K562 (cell line): ENCODE measurements around the gene CENPQ. TPM values are rescaled to one million over a fixed set of nuclear protein-coding genes. Genes with fewer than 3 reads are reported as not detected.

Experiments used
- CEBPG ChIP-seq, 3 experiments: fragments of 200-800 bp in 1 of 3; sonication (Bioruptor generic) in 1 of 3; sonication (generic) in 1 of 3; formaldehyde crosslinking in 1 of 3; IDR thresholded peaks in 2 of 3; conservative IDR thresholded peaks in 1 of 3; 2 replicates each; pipeline versions ENCODE4 v1.6.1 to v1.8.0; 2016 to 2022; ENCODE audit warnings: missing compliant biosample characterization in 2 of 3, missing genetic modification characterization in 2 of 3, mild to moderate bottlenecking in 1 of 3, missing genetic modification reagents in 1 of 3
- FOSL1 ChIP-seq: fragments of 200-800 bp; sonication (Bioruptor generic); conservative IDR thresholded peaks from 2 replicates; pipeline ENCODE4 v1.6.1; 2016; ENCODE audit warnings: missing genetic modification characterization, missing compliant biosample characterization
- FOXK2 ChIP-seq, 2 experiments: fragments of 450-650 bp; IDR thresholded peaks in 1 of 2; conservative IDR thresholded peaks in 1 of 2; 2 replicates each; pipeline ENCODE4 v1.6.1; 2016; ENCODE audit warnings: low read depth in 2 of 2, mild to moderate bottlenecking in 1 of 2
- LARP7 ChIP-seq: fragments of 450-650 bp; IDR thresholded peaks from 2 replicates; pipeline ENCODE4 v1.6.1; 2016
- SMC3 ChIP-seq: conservative IDR thresholded peaks from 2 replicates; pipeline ENCODE4 v1.6.1; 2011; ENCODE audit warnings: low read depth, low read length, improper control_type of control experiment; ENCODE audit not compliant: insufficient read depth
- ZBTB40 ChIP-seq, 2 experiments: fragments of 450-650 bp in 1 of 2; sonication (generic) in 1 of 2; formaldehyde crosslinking in 1 of 2; IDR thresholded peaks; 2 replicates each; pipeline versions ENCODE4 v1.7.1 to v1.9.0; 2016 to 2022; ENCODE audit warnings: inconsistent platforms in 1 of 2, mild to moderate bottlenecking in 1 of 2, missing genetic modification reagents in 1 of 2
- ZFP30 ChIP-seq: fragments of 250-450 bp; sonication (Bioruptor Pico); IDR thresholded peaks from 2 replicates; pipeline ENCODE4 v1.8.0; 2022; ENCODE audit warnings: moderate library complexity, mild to moderate bottlenecking, inconsistent platforms, borderline replicate concordance
- ZNF518B ChIP-seq: fragments of 250-450 bp; sonication (Bioruptor Pico); IDR thresholded peaks from 2 replicates; pipeline ENCODE4 v1.5.0; 2021; ENCODE audit warnings: mild to moderate bottlenecking, moderate library complexity
- ZNF740 ChIP-seq, 3 experiments: fragments of 200-800 bp in 1 of 3; sonication (Bioruptor generic) in 1 of 3; sonication (generic) in 1 of 3; formaldehyde crosslinking in 1 of 3; IDR thresholded peaks; 2 replicates each; pipeline versions ENCODE4 v1.6.1 to v1.8.0; 2016 to 2022; ENCODE audit warnings: mild to moderate bottlenecking in 2 of 3, missing compliant biosample characterization in 2 of 3, missing genetic modification characterization in 2 of 3, missing genetic modification reagents in 1 of 3
- polyA plus RNA-seq, 8 experiments: library from polyadenylated mRNA; depleted of rRNA in 4 of 8; stranded (reverse) in 5 of 8; unstranded in 3 of 8; fragments of >200 nt; fragmentation: Nextera tagmentation in 2 of 8; fragmentation: Illumina TruSeq in 1 of 8; extraction: Ambion mirVana in 2 of 8; extraction: Trizol in 1 of 8; gene quantifications; 2 replicates each; pipeline versions ENCODE4 v1.2.1 to v1.2.3, GENCODE V29; 2011 to 2014; ENCODE audit warnings: inconsistent platforms in 1 of 8, missing spikeins in 1 of 8
- total RNA-seq, 7 experiments: library from RNA; depleted of rRNA in 6 of 7; stranded (reverse); fragments of >200 nt in 6 of 7; fragmentation: Illumina TruSeq in 2 of 7; extraction: Trizol in 2 of 7; gene quantifications; 2 replicates each; pipeline versions ENCODE4 v1.2.1 to v1.2.3, GENCODE V29; 2011 to 2021; ENCODE audit warnings: low replicate concordance in 1 of 7

Gene CENPQ
- total and polyA plus RNA-seq, 9 of the 15 experiments (the other 6 are each of a cell fraction or from before 2014, with no cell fraction given): 12.7 to 48.3 (median 26.4) TPM

GRCh38 chr6:49531774-49532569 is 68.8 kb downstream of the CENPQ start (continued):
- TF ChIP-seq ZBTB40 (IDR thresholded peaks at IDR 0.05): peak; percentile 69; the same call in 1 of the 2 replicates
- TF ChIP-seq ZBTB40 (CRISPR knock-in tag; IDR thresholded peaks at IDR 0.05): no peak
- TF ChIP-seq ZNF740 (CRISPR knock-in tag; IDR thresholded peaks at IDR 0.05): no peak
- TF ChIP-seq ZNF740 (tag; IDR thresholded peaks at IDR 0.05): 0 out of 4 replicates have a peak, but pooled peaks of 1 of the 2 experiments have one; percentile 19
- no peak for TF ChIP-seq ZFP30 (CRISPR knock-in tag)
- no peak for TF ChIP-seq ZNF518B
- 0 out of 2 replicates have a peak, but pooled peaks have one; percentile 50 for TF ChIP-seq LARP7
- peak; percentile 16; the same call in 1 of the 2 replicates for TF ChIP-seq FOSL1 (tag)
- TF ChIP-seq FOXK2 (conservative IDR thresholded peaks at IDR 0.05 in 1 of 2, IDR thresholded peaks at IDR 0.05 in 1 of 2; ENCODE audit: low read depth in 2 of 2): peak in 1 of 2 experiments; percentile 54; a peak in 1 of 4 replicates
- TF ChIP-seq CEBPG (CRISPR knock-in tag; IDR thresholded peaks at IDR 0.05): peak; percentile 26; the same call in 1 of the 2 replicates
- TF ChIP-seq CEBPG (tag; conservative IDR thresholded peaks at IDR 0.05 in 1 of 2, IDR thresholded peaks at IDR 0.05 in 1 of 2): peak; percentile 89 to 90
- TF ChIP-seq SMC3: peak; percentile 83
